Lower lobe of right lung (tissue), 2 donors: Measurements from ENCODE around the gene MTHFD1. TPM values are rescaled to one million over a fixed set of nuclear protein-coding genes. Genes with fewer than 3 reads are reported as not detected.

Experiments used
- ATAC-seq, 2 donors: fragments of 200-7000 bp; cut with Tn5 transposase; one replicate each; pipeline ENCODE4 v1.9.1; 2020 to 2022; ENCODE audit warnings: mild to moderate bottlenecking in 2 of 2, moderate library complexity in 2 of 2
- DNase-seq: peaks from one replicate; pipeline ENCODE4 v3.0.0-alpha.2; 2020
- H3K27ac ChIP-seq: fragments of 200-600 bp; one replicate; pipeline ENCODE4 v1.8.0; 2022
- H3K27me3 ChIP-seq: fragments of 200-600 bp; one replicate; pipeline ENCODE4 v1.8.0; 2022; ENCODE audit warnings: low read depth
- H3K36me3 ChIP-seq: fragments of 200-600 bp; one replicate; pipeline ENCODE4 v1.8.0; 2022; ENCODE audit warnings: mild to moderate bottlenecking
- H3K4me1 ChIP-seq: fragments of 200-600 bp; one replicate; pipeline ENCODE4 v1.8.0; 2022
- H3K4me3 ChIP-seq: fragments of 200-600 bp; one replicate; pipeline ENCODE4 v1.8.0; 2022; ENCODE audit warnings: mild to moderate bottlenecking
- H3K9me3 ChIP-seq: fragments of 200-600 bp; one replicate; pipeline ENCODE4 v1.8.0; 2022
- intact Hi-C: fragments of 100-400 bp; cut with DNase I; formaldehyde crosslinking; loops from one replicate; pipeline ENCODE4 v1.11.0; 2022
- total RNA-seq: library from RNA; stranded (reverse); fragmentation: NEBNext Ultra II Directional; extraction: Animal tissue kit (Norgen Biotek cat#: 25700); gene quantifications from one replicate; pipeline ENCODE4 v1.2.1, GENCODE V29; 2021
- TF ChIP-seq, protein P1 (sequence below): fragments of 200-600 bp; IDR thresholded peaks from one replicate; pipeline ENCODE4 v1.8.0; 2022; ENCODE audit warnings: antibody characterized with exemption, mild to moderate bottlenecking
- donor health status: DM: no; HTN: yes; CAD: no; lungs with severe emphysema.

MTHFD1 gene
- total RNA-seq, 1 donor from 2014 or later: 46.3 TPM

GRCh38 chr14:64409126-64409920, 21.2 kb downstream of the MTHFD1 start:
- Histone ChIP-seq H3K9me3 (no peaks in the 10 kb centered on the region), H3K4me3 (no peak overlapping the region), H3K4me1 (no peaks in the 10 kb centered on the region), H3K36me3 (peaks cover 16% of the 10 kb centered on the region), H3K27ac (no peak overlapping the region), H3K27me3 (no peaks in the 10 kb centered on the region)
- TF ChIP-seq, protein P1, sequence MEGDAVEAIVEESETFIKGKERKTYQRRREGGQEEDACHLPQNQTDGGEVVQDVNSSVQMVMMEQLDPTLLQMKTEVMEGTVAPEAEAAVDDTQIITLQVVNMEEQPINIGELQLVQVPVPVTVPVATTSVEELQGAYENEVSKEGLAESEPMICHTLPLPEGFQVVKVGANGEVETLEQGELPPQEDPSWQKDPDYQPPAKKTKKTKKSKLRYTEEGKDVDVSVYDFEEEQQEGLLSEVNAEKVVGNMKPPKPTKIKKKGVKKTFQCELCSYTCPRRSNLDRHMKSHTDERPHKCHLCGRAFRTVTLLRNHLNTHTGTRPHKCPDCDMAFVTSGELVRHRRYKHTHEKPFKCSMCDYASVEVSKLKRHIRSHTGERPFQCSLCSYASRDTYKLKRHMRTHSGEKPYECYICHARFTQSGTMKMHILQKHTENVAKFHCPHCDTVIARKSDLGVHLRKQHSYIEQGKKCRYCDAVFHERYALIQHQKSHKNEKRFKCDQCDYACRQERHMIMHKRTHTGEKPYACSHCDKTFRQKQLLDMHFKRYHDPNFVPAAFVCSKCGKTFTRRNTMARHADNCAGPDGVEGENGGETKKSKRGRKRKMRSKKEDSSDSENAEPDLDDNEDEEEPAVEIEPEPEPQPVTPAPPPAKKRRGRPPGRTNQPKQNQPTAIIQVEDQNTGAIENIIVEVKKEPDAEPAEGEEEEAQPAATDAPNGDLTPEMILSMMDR: no peak
- intact Hi-C loops: no loop called here
- ATAC-seq (no peak), DNase-seq (no peak)

- TF ChIP-seq, protein P1: no peak
- no peaks in the 10 kb centered on the region for H3K4me1 ChIP-seq
- no peaks in the 10 kb centered on the region for H3K9me3 ChIP-seq
- DNase-seq (no peak), ATAC-seq (no peak)
- H3K36me3 ChIP-seq: peaks cover 22% of the 10 kb centered on the region
- intact Hi-C loops: no loop called here
- no peak overlapping the region for H3K4me3 ChIP-seq
- no peak overlapping the region for H3K27ac ChIP-seq
- no peaks in the 10 kb centered on the region for H3K27me3 ChIP-seq
Measured at GRCh38 chr14:64410084-64410774, 22.1 kb downstream of the MTHFD1 start.

DNA sequence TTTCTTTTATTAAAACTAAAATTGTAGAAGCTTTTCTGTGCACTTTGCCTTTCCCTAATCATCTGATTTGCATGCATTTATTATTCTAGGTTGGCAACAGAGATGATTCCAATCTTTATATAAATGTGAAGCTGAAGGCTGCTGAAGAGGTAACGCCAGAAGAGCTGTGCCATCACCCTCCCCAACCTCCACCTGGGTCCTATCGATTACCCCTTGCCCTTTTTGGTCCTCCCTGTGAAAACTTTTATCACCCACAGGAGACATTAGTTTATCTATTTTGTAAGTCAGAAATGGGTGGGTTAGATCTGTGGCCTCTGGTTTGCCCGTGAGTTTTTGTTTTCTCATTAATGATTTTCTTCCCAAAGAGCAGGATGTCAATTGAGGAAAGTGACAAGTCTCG, 22.8 kb downstream of the MTHFD1 start:
- Histone ChIP-seq H3K4me1 (no peaks in the 10 kb centered on the region), H3K9me3 (no peaks in the 10 kb centered on the region), H3K27ac (no peak overlapping the region), H3K4me3 (no peak overlapping the region), H3K36me3 (peaks cover 30% of the 10 kb centered on the region), H3K27me3 (no peaks in the 10 kb centered on the region)
- intact Hi-C loops: no loop called here
- no peak for DNase-seq
- TF ChIP-seq, protein P1: no peak
- no peak for ATAC-seq

- DNase-seq (no peak), ATAC-seq (no peak)
- Histone ChIP-seq H3K27ac (no peak overlapping the region), H3K36me3 (peaks cover 42% of the 10 kb centered on the region), H3K4me1 (no peaks in the 10 kb centered on the region), H3K27me3 (no peaks in the 10 kb centered on the region), H3K9me3 (no peaks in the 10 kb centered on the region), H3K4me3 (no peak overlapping the region)
- intact Hi-C loops: no loop called here
- TF ChIP-seq, protein P1: no peak
Measured at GRCh38 chr14:64412237-64412636, 24.1 kb downstream of the MTHFD1 start.

DNA sequence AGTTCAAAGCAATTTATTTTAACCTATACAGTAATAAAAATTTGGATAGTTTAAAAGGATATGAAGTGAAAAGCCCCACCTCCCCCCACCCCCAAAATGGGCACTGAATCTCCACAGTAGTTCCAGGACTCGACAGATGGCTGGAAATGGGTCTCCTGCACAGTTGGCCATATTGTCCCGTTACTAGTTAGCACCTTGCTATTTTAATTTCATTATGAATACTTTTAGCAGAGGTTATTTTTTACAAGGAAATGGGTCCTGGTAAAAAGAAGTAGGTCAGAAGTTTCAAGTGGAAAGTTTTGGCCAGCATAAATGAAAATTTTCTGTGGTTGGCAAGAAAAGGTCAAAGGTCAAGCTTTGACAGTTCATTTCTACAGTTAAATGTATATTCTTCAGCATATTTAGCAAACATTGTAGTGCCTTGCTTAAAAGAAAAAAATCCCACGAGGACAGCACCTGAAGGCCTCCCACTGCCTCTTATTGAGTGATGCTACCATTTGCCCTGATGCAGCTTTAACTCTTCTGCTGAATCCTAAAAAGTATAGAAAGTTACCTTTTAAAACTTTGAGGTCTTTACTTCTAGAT, 28.3 kb downstream of the MTHFD1 start:
- H3K4me3 ChIP-seq: no peak overlapping the region
- no peaks in the 10 kb centered on the region for H3K9me3 ChIP-seq
- H3K36me3 ChIP-seq: peaks cover 80% of the 10 kb centered on the region
- TF ChIP-seq, protein P1: no peak
- no peaks in the 10 kb centered on the region for H3K4me1 ChIP-seq
- H3K27ac ChIP-seq: no peak overlapping the region
- DNase-seq: no peak
- intact Hi-C loops: no loop called here
- no peak for ATAC-seq
- H3K27me3 ChIP-seq: no peaks in the 10 kb centered on the region
